SK-N-SH treated with all-trans-retinoic acid at 6 μM for 48 hours (cell line): ENCODE data around the gene MCEMP1.
A peak's percentile ranks its signal among the peaks of the same experiment; 100 is the strongest.

Experiments used
- ATAC-seq: fragments of 200-7000 bp; cut with Tn5 transposase; 3 replicates; pipeline ENCODE4 v1.9.1; 2020; ENCODE audit warnings: mild to moderate bottlenecking, moderate library complexity
- ARNTL ChIP-seq: fragments of 450-650 bp; formaldehyde crosslinking; IDR thresholded peaks from 2 replicates; pipeline ENCODE4 v1.5.0; 2020; ENCODE audit warnings: low read depth, mild to moderate bottlenecking, moderate library complexity, borderline replicate concordance
- GLIS3 ChIP-seq: fragments of 250-450 bp; sonication (Bioruptor Pico); IDR thresholded peaks from 2 replicates; pipeline ENCODE4 v1.5.0; 2020; ENCODE audit warnings: mild to moderate bottlenecking, moderate library complexity
- ISL1 ChIP-seq: fragments of 250-450 bp; sonication (Bioruptor Pico); IDR thresholded peaks from 2 replicates; pipeline ENCODE4 v2.1.2; 2022; ENCODE audit warnings: mild to moderate bottlenecking, moderate library complexity
- OSR1 ChIP-seq: fragments of 250-450 bp; sonication (Bioruptor Pico); IDR thresholded peaks from 2 replicates; pipeline ENCODE4 v1.8.0; 2022; ENCODE audit warnings: moderate library complexity, mild to moderate bottlenecking, inconsistent platforms
- POU6F1 ChIP-seq: fragments of 250-450 bp; sonication (Bioruptor Pico); IDR thresholded peaks from 2 replicates; pipeline ENCODE4 v1.8.0; 2021; ENCODE audit warnings: low read depth, mild to moderate bottlenecking, moderate library complexity, borderline replicate concordance
- PPARA ChIP-seq: fragments of 250-450 bp; sonication (Bioruptor Pico); IDR thresholded peaks from 2 replicates; pipeline ENCODE4 v1.5.0; 2020; ENCODE audit warnings: mild to moderate bottlenecking, borderline replicate concordance
- RARB ChIP-seq: fragments of 250-450 bp; sonication (Bioruptor Pico); IDR thresholded peaks from 2 replicates; pipeline ENCODE4 v1.8.0; 2021; ENCODE audit warnings: mild to moderate bottlenecking, moderate library complexity
- SNAI2 ChIP-seq: fragments of 250-450 bp; sonication (Bioruptor Pico); IDR thresholded peaks from 2 replicates; pipeline ENCODE4 v1.5.0; 2020; ENCODE audit warnings: mild to moderate bottlenecking, moderate library complexity
- TCF4 ChIP-seq: fragments of 250-450 bp; sonication (Bioruptor Pico); IDR thresholded peaks from 2 replicates; pipeline ENCODE4 v1.8.0; 2021; ENCODE audit warnings: mild to moderate bottlenecking, moderate library complexity, borderline replicate concordance
- TOX ChIP-seq: fragments of 250-450 bp; sonication (Bioruptor Pico); IDR thresholded peaks from 2 replicates; pipeline ENCODE4 v1.8.0; 2021; ENCODE audit warnings: mild to moderate bottlenecking, moderate library complexity, borderline replicate concordance
- TSHZ2 ChIP-seq: fragments of 250-450 bp; sonication (Bioruptor Pico); IDR thresholded peaks from 2 replicates; pipeline ENCODE4 v1.5.0; 2020; ENCODE audit warnings: mild to moderate bottlenecking, moderate library complexity
- ZC3H10 ChIP-seq: fragments of 250-450 bp; sonication (Bioruptor Pico); IDR thresholded peaks from 2 replicates; pipeline ENCODE4 v1.5.1; 2021; ENCODE audit warnings: mild to moderate bottlenecking, moderate library complexity
- ZFP3 ChIP-seq: fragments of 250-450 bp; sonication (Bioruptor Pico); IDR thresholded peaks from 2 replicates; pipeline ENCODE4 v1.5.0; 2020; ENCODE audit warnings: mild to moderate bottlenecking, moderate library complexity
- ZNF565 ChIP-seq: fragments of 450-650 bp; formaldehyde crosslinking; conservative IDR thresholded peaks from 2 replicates; pipeline ENCODE4 v1.5.0; 2020; ENCODE audit warnings: low read depth, mild to moderate bottlenecking, moderate library complexity
- ZNF8 ChIP-seq: fragments of 450-650 bp; formaldehyde crosslinking; IDR thresholded peaks from 2 replicates; pipeline ENCODE4 v1.5.0; 2020; ENCODE audit warnings: mild to moderate bottlenecking, moderate library complexity
- TF ChIP-seq, protein P1 (sequence below): fragments of 250-450 bp; sonication (Bioruptor Pico); IDR thresholded peaks from 2 replicates; pipeline ENCODE4 v1.8.0; 2020; ENCODE audit warnings: mild to moderate bottlenecking, moderate library complexity, borderline replicate concordance
- TF ChIP-seq, protein P2 (sequence below): fragments of 250-450 bp; sonication (Bioruptor Pico); IDR thresholded peaks from 2 replicates; pipeline ENCODE4 v1.5.1; 2020; ENCODE audit warnings: low read depth, mild to moderate bottlenecking, moderate library complexity

The MCEMP1 gene

GRCh38 chr19:7703332-7703731 is 26.4 kb downstream of the MCEMP1 start:
- ATAC-seq = peak; percentile 18; the same call in 1 of the 3 replicates
- TF ChIP-seq TCF4 (CRISPR knock-in tag) = no peak
- TF ChIP-seq PPARA (CRISPR knock-in tag) = no peak
- no peak for TF ChIP-seq ARNTL (CRISPR knock-in tag)
- TF ChIP-seq ZC3H10 (CRISPR knock-in tag) = no peak
- no peak for TF ChIP-seq TSHZ2 (CRISPR knock-in tag)
- TF ChIP-seq, protein P1, sequence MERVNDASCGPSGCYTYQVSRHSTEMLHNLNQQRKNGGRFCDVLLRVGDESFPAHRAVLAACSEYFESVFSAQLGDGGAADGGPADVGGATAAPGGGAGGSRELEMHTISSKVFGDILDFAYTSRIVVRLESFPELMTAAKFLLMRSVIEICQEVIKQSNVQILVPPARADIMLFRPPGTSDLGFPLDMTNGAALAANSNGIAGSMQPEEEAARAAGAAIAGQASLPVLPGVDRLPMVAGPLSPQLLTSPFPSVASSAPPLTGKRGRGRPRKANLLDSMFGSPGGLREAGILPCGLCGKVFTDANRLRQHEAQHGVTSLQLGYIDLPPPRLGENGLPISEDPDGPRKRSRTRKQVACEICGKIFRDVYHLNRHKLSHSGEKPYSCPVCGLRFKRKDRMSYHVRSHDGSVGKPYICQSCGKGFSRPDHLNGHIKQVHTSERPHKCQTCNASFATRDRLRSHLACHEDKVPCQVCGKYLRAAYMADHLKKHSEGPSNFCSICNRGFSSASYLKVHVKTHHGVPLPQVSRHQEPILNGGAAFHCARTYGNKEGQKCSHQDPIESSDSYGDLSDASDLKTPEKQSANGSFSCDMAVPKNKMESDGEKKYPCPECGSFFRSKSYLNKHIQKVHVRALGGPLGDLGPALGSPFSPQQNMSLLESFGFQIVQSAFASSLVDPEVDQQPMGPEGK = no peak
- no peak for TF ChIP-seq ZFP3 (CRISPR knock-in tag)
- TF ChIP-seq ZNF8 (CRISPR knock-in tag) = no peak

GRCh38 chr19:7704280-7705060 is 27.6 kb downstream of the MCEMP1 start:
- ATAC-seq = no peak
- TF ChIP-seq, protein P2, sequence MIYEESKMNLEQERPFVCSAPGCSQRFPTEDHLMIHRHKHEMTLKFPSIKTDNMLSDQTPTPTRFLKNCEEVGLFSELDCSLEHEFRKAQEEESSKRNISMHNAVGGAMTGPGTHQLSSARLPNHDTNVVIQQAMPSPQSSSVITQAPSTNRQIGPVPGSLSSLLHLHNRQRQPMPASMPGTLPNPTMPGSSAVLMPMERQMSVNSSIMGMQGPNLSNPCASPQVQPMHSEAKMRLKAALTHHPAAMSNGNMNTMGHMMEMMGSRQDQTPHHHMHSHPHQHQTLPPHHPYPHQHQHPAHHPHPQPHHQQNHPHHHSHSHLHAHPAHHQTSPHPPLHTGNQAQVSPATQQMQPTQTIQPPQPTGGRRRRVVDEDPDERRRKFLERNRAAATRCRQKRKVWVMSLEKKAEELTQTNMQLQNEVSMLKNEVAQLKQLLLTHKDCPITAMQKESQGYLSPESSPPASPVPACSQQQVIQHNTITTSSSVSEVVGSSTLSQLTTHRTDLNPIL (CRISPR knock-in tag) = no peak
- TF ChIP-seq, all 23 proteins: peak for 0

DNA sequence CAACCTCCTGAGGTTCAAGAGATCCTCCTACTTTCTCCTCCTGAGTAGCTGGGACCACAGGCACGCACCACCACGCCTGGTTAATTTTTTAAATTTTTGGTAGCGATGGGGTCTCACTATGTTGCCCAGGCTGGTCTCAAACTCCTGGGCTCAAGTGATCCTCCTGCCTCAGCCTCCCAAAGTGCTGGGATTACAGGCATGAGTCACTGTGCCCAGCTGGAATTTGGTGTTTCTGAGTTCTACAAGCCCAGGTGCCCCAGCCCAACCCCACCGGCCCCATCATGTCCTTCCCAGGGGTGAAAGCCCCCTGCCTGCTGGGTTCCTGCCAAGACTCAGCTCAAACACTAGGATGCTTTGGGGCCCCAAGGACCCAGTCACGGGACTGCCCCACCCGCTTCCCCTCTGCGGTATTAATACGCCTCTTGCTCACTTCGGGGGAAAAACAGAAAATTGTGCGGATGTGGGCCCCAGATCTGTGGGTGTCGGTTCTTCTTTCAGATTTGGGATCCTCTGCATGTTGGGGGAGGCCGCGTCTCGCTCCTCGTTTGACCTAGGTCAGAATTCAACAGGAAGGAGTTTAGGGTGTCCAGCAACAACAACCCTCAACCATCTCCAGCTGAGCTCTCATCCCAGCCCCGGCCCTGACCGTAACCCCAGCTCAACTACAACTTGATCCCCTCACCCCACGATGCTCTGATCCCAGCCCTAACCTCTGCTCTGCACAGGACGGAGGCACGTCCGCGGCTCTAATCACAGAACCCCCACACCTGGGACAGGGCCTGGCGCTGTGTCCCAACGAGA is 28.7 kb downstream of the MCEMP1 start:
- TF ChIP-seq, protein P1 = no peak
- TF ChIP-seq RARB (CRISPR knock-in tag) = no peak
- no peak for TF ChIP-seq GLIS3
- TF ChIP-seq TCF4 (CRISPR knock-in tag) = no peak
- no peak for TF ChIP-seq ISL1 (CRISPR knock-in tag)
- TF ChIP-seq PPARA (CRISPR knock-in tag) = no peak
- TF ChIP-seq ZNF565 (CRISPR knock-in tag) = no peak
- no peak for TF ChIP-seq OSR1

DNA sequence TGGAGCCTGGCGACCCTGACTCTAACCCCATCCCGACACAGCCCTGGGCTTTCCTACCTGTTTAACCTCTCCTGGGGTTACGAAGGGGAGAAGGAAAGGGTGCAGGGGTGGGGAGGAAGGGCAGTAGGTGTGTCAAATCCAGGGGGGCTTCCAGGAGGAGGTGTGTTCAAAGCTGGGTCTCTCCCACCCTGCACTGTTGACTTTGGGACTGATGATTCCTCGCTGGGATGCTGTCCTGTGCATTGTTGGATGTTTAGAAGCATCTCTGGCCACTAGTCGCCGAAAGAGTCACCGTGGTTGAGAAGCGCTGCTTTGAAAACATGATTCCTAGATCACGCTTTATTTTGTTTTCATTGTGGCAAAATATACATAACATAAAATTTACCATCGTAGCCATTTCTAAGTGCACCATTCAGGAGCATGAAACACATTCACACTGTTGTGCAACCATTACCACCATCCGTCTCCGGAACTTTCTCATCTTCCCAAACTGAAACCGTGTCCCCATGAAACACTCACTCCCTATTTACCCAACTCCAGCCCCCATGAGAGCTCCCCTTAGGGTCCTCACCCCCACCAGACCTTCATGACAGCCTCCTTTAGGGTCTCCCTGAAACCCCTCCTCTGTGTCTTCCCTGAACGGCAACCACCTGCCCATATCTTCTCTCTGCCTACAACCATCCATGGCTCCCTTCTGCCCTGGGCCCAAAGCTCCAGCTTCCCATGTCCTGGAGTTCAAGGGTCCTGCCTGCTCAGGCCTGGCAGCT is 29.5 kb downstream of the MCEMP1 start:
- ATAC-seq = no peak
- TF ChIP-seq ZNF8 (CRISPR knock-in tag) = no peak
- TF ChIP-seq TOX = no peak
- no peak for TF ChIP-seq TCF4 (CRISPR knock-in tag)
- TF ChIP-seq SNAI2 = no peak
- TF ChIP-seq ARNTL (CRISPR knock-in tag) = no peak
- TF ChIP-seq, protein P1 = no peak
- TF ChIP-seq POU6F1 (CRISPR knock-in tag) = no peak
- TF ChIP-seq TSHZ2 (CRISPR knock-in tag) = no peak

More for the DNA sequence above, 28.7 kb downstream of the MCEMP1 start:
- ATAC-seq = no peak
